Activated CD8-positive, alpha-beta memory T cell treated with anti-CD3 and anti-CD28 coated beads, Interleukin-2, amount 50 U/mL, for 1 hour (primary cell): Measurements from ENCODE around the gene UFC1.
A peak's percentile ranks its signal among the peaks of the same experiment; 100 is the strongest.

ENCODE experiments used
- DNase-seq: peaks from one replicate; pipeline ENCODE4 v3.0.0-alpha.2; 2020; ENCODE audit errors: extremely low read depth

Gene UFC1

GRCh38 chr1:161133220-161133740 lies 20.5 kb upstream of the UFC1 start:
- DNase-seq, result no peak

GRCh38 chr1:161137881-161138280 lies 15.9 kb upstream of the UFC1 start:
- DNase-seq, result no peak

GRCh38 chr1:161138431-161138830 lies 15.3 kb upstream of the UFC1 start:
- DNase-seq, result no peak

GRCh38 chr1:161139766-161140165 lies 14.0 kb upstream of the UFC1 start:
- no peak for DNase-seq

- no peak for DNase-seq
Observed at GRCh38 chr1:161140755-161141400, 12.9 kb upstream of the UFC1 start.

- DNase-seq, result no peak
Observed at GRCh38 chr1:161145832-161146231, 7.9 kb upstream of the UFC1 start.

GRCh38 chr1:161153176-161153575 lies 602 bp upstream of the UFC1 start:
- DNase-seq, result no peak

GRCh38 chr1:161157867-161158266 lies 4.1 kb downstream of the UFC1 start:
- no peak for DNase-seq

GRCh38 chr1:161158316-161159010 lies 4.7 kb downstream of the UFC1 start:
- DNase-seq, result no peak

- peak; percentile 73 for DNase-seq
Observed at GRCh38 chr1:161159087-161159912, 5.5 kb downstream of the UFC1 start, which contains the start of gene USP21. USP21 (plus strand) TSS chr1:161159500; CDS start chr1:161160641, 1,141 bp downstream.

GRCh38 chr1:161159913-161160243 lies 6.1 kb downstream of the UFC1 start:
- no peak for DNase-seq

GRCh38 chr1:161160671-161161145 lies 6.9 kb downstream of the UFC1 start:
- no peak for DNase-seq

GRCh38 chr1:161161652-161162051 lies 7.9 kb downstream of the UFC1 start:
- DNase-seq, result no peak

GRCh38 chr1:161162052-161162451 lies 8.3 kb downstream of the UFC1 start:
- DNase-seq, result no peak

GRCh38 chr1:161162806-161163205 lies 9.0 kb downstream of the UFC1 start:
- DNase-seq, result no peak

- DNase-seq, result no peak
Observed at GRCh38 chr1:161163793-161164192, 10.0 kb downstream of the UFC1 start.

GRCh38 chr1:161164901-161165610 lies 11.3 kb downstream of the UFC1 start:
- no peak for DNase-seq

GRCh38 chr1:161165742-161166668 lies 12.2 kb downstream of the UFC1 start, which contains the start of gene PPOX:
PPOX (plus strand) TSS chr1:161166426; CDS start chr1:161166848, 422 bp downstream.
- DNase-seq, result peak; percentile 78

GRCh38 chr1:161166669-161167548 lies 13.1 kb downstream of the UFC1 start:
- no peak for DNase-seq
